Bronchial epithelial cell (primary cell): ENCODE results near the gene CCT8L2. TPM values are rescaled to one million over a fixed set of nuclear protein-coding genes. Genes with fewer than 3 reads are reported as not detected.
"Not testable (repeated sequence)": the region's sequence is repeated elsewhere in the genome, so short reads cannot be mapped to it uniquely, and the experiment has no call there.

Source experiments
- DNase-seq: peaks from one replicate; pipeline ENCODE4 v3.0.0-alpha.2; 2010; ENCODE audit warnings: low read depth
- FAIRE-seq: peaks from 2 replicates; lab custom pipeline; 2011; peaks lifted over from hg19 to GRCh38; lab: Jason Lieb, UNC
- H3K27me3 ChIP-seq: 2 replicates; pipeline ENCODE4 v1.5.1; 2011; ENCODE audit warnings: low read length; ENCODE audit not compliant: control insufficient read depth, insufficient read depth
- H3K36me3 ChIP-seq: 2 replicates; pipeline ENCODE4 v1.5.1; 2011; ENCODE audit warnings: low read length; ENCODE audit not compliant: control insufficient read depth, insufficient read depth
- H3K4me3 ChIP-seq: 2 replicates; pipeline ENCODE4 v1.5.1; 2011; ENCODE audit warnings: mild to moderate bottlenecking, low read depth, low read length, control low read depth
- CTCF ChIP-seq: IDR thresholded peaks from 2 replicates; pipeline ENCODE4 v1.5.1; 2011; ENCODE audit warnings: mild to moderate bottlenecking, moderate library complexity, low read length, control low read depth, inconsistent platforms; ENCODE audit not compliant: insufficient read depth, severe bottlenecking
- total RNA-seq: library from RNA; depleted of rRNA; stranded (reverse); fragments of >200 nt; gene quantifications from 2 replicates; pipeline ENCODE4 v1.2.1, GENCODE V29; 2014

Gene CCT8L2, protein sequence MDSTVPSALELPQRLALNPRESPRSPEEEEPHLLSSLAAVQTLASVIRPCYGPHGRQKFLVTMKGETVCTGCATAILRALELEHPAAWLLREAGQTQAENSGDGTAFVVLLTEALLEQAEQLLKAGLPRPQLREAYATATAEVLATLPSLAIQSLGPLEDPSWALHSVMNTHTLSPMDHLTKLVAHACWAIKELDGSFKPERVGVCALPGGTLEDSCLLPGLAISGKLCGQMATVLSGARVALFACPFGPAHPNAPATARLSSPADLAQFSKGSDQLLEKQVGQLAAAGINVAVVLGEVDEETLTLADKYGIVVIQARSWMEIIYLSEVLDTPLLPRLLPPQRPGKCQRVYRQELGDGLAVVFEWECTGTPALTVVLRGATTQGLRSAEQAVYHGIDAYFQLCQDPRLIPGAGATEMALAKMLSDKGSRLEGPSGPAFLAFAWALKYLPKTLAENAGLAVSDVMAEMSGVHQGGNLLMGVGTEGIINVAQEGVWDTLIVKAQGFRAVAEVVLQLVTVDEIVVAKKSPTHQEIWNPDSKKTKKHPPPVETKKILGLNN
- total RNA-seq = not detected in 2 replicates

DNA sequence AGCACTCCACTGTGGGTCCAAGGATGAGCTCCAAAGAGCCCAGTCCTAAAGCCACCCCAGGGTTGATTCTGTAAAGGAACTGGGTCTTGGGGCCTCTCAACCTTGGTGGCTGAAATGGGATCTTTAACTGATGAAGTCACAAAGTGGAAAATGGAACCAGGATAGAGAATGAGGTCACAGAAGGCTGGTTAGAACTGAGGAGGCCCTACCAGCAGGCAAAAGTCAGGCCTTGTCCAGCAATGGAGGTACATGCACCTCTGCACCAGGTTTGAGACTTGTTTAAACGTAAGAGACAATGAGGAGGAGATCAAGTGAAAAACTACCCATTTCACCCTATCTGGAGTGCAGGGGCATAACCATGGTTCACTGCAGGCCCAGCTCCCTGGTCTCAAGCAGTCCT, at the start of gene CCT8L2:
TSS of gene CCT8L2 (minus strand) at position 101 of the 400 bp plus-strand sequence. CDS start 260 bp downstream, outside the sequence.
- not testable (repeated sequence) for H3K27me3 ChIP-seq, H3K36me3 ChIP-seq, FAIRE-seq, H3K4me3 ChIP-seq, DNase-seq

DNA sequence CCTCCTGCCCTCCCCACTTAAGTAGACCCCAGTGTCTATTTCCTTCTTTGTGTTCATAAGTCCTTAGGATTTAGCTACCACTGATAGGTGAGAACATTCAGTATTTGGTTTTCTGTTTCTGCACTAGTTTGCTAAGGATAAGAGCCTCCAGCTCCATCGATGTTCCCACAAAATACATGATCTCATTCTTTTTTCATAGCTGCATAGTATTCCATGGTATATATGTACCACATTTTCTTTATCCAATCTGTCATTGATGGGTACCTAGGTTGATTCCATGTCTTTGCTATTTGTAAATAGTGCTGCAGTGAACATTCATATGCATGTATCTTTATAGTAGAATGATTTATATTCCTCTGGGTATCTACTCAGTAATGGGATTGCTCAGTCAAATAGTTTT, 42.8 kb upstream of the CCT8L2 start:
- not testable (repeated sequence) for H3K27me3 ChIP-seq, FAIRE-seq, DNase-seq, H3K4me3 ChIP-seq, H3K36me3 ChIP-seq

- H3K36me3 ChIP-seq, FAIRE-seq, DNase-seq, H3K27me3 ChIP-seq, H3K4me3 ChIP-seq: not testable (repeated sequence)
Measured at GRCh38 chr22:16634092-16634491, 41.5 kb upstream of the CCT8L2 start.

DNA sequence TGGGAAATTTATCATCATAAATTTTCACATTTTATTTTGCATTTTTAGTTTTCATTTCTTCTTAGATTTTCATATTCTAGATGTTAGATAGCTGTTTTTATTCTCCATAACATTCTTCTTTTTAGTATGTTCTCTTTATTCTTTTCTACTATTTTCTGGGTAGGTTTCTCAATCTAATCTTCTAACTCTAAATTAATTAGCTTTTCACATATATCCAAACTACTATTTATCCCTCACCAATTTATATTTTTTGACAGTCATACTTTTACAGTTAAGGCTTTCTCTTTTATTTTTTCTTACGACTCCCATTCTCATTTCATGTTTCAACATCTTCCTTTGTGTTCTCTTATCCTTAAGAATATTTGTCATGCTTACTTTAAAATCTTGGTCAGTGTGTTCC, 35.9 kb upstream of the CCT8L2 start:
- not testable (repeated sequence) for H3K4me3 ChIP-seq, H3K36me3 ChIP-seq, DNase-seq, H3K27me3 ChIP-seq
- FAIRE-seq = peak; percentile 28

DNA sequence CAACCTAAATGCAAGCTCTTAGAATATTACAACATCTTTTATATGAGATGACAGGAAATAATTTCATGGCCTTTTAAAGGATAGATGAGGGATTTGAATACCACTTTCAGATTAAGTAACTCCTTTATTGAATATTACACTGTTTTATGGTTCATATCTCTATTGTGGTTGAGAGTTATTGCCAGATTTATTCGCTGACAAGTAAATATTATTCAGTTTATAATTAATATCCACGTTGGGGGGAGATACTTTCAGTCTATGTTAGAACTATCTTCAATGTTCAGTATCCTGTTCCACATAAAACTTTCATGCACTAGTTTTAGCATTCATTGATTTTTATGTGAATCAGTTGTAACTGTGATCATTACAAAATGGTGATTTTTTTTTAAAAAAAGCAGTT, 32.4 kb upstream of the CCT8L2 start:
- not testable (repeated sequence) for FAIRE-seq, H3K36me3 ChIP-seq, DNase-seq, H3K27me3 ChIP-seq, H3K4me3 ChIP-seq

DNA sequence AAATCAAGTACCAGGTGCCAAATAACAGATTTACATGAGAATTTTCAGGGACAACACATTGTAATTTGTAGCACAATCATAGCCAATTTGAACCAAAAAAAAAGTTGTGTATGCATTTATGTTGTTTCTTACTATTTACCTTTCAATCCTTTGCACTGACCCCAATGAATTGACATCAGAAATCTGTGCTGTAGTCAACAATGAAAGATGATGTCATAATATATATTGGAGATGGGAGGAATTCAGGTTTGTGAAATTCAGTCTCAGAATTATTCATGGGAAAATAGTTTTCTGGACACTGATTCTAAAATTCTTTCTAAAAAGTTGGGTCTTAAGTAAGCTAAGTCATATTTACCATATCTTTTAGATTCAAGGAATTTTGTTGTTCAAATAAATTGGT, 31.0 kb upstream of the CCT8L2 start:
- not testable (repeated sequence) for H3K4me3 ChIP-seq, H3K27me3 ChIP-seq, FAIRE-seq, DNase-seq, H3K36me3 ChIP-seq

- H3K27me3 ChIP-seq, H3K36me3 ChIP-seq, FAIRE-seq, DNase-seq, H3K4me3 ChIP-seq: not testable (repeated sequence)
Measured at GRCh38 chr22:16617516-16617915, 24.9 kb upstream of the CCT8L2 start.

DNA sequence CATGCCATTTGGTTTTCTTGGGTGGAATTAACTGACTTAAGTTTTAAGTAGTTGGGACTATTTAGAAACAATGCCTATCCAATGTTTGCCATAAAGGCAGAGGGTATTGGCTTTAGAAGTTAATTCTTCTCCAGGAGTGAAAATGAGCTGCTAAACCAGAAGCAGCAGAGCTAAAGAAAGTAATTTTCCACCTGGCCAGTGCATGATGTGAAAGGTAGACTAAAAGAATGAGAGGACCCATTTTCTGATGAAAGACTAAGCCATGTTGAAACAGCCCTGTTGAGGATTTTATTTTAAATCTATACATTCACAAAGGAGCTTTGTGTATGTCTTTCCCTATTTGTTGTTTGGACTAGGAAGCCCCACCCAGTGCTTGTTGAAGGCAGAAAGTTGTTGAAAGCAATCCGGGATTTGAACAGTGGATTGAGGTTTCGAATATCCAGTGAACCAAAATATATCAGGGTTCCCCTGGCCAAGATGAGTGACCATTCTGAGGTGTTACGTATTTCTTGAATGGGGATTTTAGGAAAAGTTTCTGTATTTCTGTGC, 23.9 kb upstream of the CCT8L2 start:
- not testable (repeated sequence) for FAIRE-seq, H3K36me3 ChIP-seq, DNase-seq, H3K4me3 ChIP-seq, H3K27me3 ChIP-seq

GRCh38 chr22:16615606-16616245, 23.1 kb upstream of the CCT8L2 start:
- not testable (repeated sequence) for H3K4me3 ChIP-seq, H3K36me3 ChIP-seq, H3K27me3 ChIP-seq, DNase-seq, FAIRE-seq

GRCh38 chr22:16609548-16610261, 17.1 kb upstream of the CCT8L2 start:
- no peaks in the 10 kb centered on the region for H3K27me3 ChIP-seq
- H3K4me3 ChIP-seq = peak overlapping the region; percentile 6
- no peak for TF ChIP-seq CTCF
- DNase-seq (no peak), FAIRE-seq (no peak)
- no peaks in the 10 kb centered on the region for H3K36me3 ChIP-seq
